ENCODE measurements around the gene EPS8L1. TPM values are rescaled to one million over a fixed set of nuclear protein-coding genes. Genes with fewer than 3 reads are reported as not detected.

Gene EPS8L1
- total RNA-seq, 1 donor from 2014 or later, result not detected

GRCh38 chr19:55132453-55133129, 56.9 kb downstream of the EPS8L1 start:
- H3K27ac ChIP-seq, result no peak overlapping the region
- H3K4me1 ChIP-seq, result no peaks in the 10 kb centered on the region
- H3K4me3 ChIP-seq, result no peak overlapping the region
- DNase-seq (ENCODE audit: low spot score in 2 of 2), result no peak
- H3K27me3 ChIP-seq, result peaks cover 6% of the 10 kb centered on the region
- intact Hi-C loops (cut with DNase I), result no loop called here
- H3K36me3 ChIP-seq, result no peaks in the 10 kb centered on the region
- no peaks in the 10 kb centered on the region for H3K9me3 ChIP-seq
- peak in 1 of 3 experiments; percentile 6 for TF ChIP-seq CTCF (IDR thresholded peaks at IDR 0.05)

GRCh38 chr19:55133639-55134444, 58.2 kb downstream of the EPS8L1 start:
- no peaks in the 10 kb centered on the region for H3K4me1 ChIP-seq
- H3K27ac ChIP-seq, result no peak overlapping the region
- H3K4me3 ChIP-seq, result no peak overlapping the region
- H3K27me3 ChIP-seq, result peaks cover 9% of the 10 kb centered on the region
- no peak for DNase-seq (ENCODE audit: low spot score in 2 of 2)
- intact Hi-C loops (cut with DNase I), result no loop called here
- no peaks in the 10 kb centered on the region for H3K36me3 ChIP-seq
- no peak for TF ChIP-seq CTCF (IDR thresholded peaks at IDR 0.05)
- no peaks in the 10 kb centered on the region for H3K9me3 ChIP-seq

- Histone ChIP-seq H3K9me3 (no peaks in the 10 kb centered on the region), H3K27ac (no peak overlapping the region), H3K27me3 (peaks cover 9% of the 10 kb centered on the region), H3K36me3 (no peaks in the 10 kb centered on the region), H3K4me1 (no peaks in the 10 kb centered on the region), H3K4me3 (no peak overlapping the region)
- intact Hi-C loops (cut with DNase I), result no loop called here
- no peak for DNase-seq (ENCODE audit: low spot score in 2 of 2)
- no peak for TF ChIP-seq CTCF (IDR thresholded peaks at IDR 0.05)
These were observed 59.1 kb downstream of the EPS8L1 start for GRCh38 chr19:55134736-55135135.

GRCh38 chr19:55136399-55137102, 60.9 kb downstream of the EPS8L1 start:
- H3K36me3 ChIP-seq, result no peaks in the 10 kb centered on the region
- H3K27me3 ChIP-seq, result peaks cover 11% of the 10 kb centered on the region
- H3K27ac ChIP-seq, result no peak overlapping the region
- H3K4me1 ChIP-seq, result peaks cover 0 to 1% of the 10 kb centered on the region in 2 donors
- no peak for TF ChIP-seq CTCF (IDR thresholded peaks at IDR 0.05)
- DNase-seq (ENCODE audit: low spot score in 2 of 2), result no peak
- H3K4me3 ChIP-seq, result no peak overlapping the region
- intact Hi-C loops (cut with DNase I), result no loop called here
- no peaks in the 10 kb centered on the region for H3K9me3 ChIP-seq

Other genes with a start within 250 kb of the EPS8L1 start
- gene KIR2DS4, start 243.2 kb upstream of the EPS8L1 start, total RNA-seq, result not detected
- gene KIR3DL2, start 225.4 kb upstream of the EPS8L1 start, total RNA-seq, result not detected
- not detected for gene FCAR, start 201.6 kb upstream of the EPS8L1 start, total RNA-seq
- not detected for gene NCR1, start 169.7 kb upstream of the EPS8L1 start, total RNA-seq
- not detected for gene NLRP7, start 128.3 kb upstream of the EPS8L1 start, total RNA-seq
- gene NLRP2, start 109.5 kb upstream of the EPS8L1 start, total RNA-seq, result not detected
- gene GP6, start 37.6 kb upstream of the EPS8L1 start, total RNA-seq, result not detected
- 12.1 TPM for gene RDH13, start 12.7 kb upstream of the EPS8L1 start, total RNA-seq
- 219 TPM for gene PPP1R12C, start 41.8 kb downstream of the EPS8L1 start, total RNA-seq
- not detected for gene TNNT1, start 73.3 kb downstream of the EPS8L1 start, total RNA-seq
- not detected for gene TNNI3, start 81.9 kb downstream of the EPS8L1 start, total RNA-seq
- not detected for gene DNAAF3, start 90.7 kb downstream of the EPS8L1 start, total RNA-seq
- not detected for gene SYT5, start 104.4 kb downstream of the EPS8L1 start, total RNA-seq
- gene PTPRH, start 133.6 kb downstream of the EPS8L1 start, total RNA-seq, result 0.64 TPM
- gene TMEM86B, start 152.9 kb downstream of the EPS8L1 start, total RNA-seq, result not detected
- gene PPP6R1, start 183.1 kb downstream of the EPS8L1 start, total RNA-seq, result 68.3 TPM
- 72.7 TPM for gene HSPBP1, start 204.2 kb downstream of the EPS8L1 start, total RNA-seq
- gene BRSK1, start 208.1 kb downstream of the EPS8L1 start, total RNA-seq, result 6.5 TPM
- not detected for gene TMEM150B, start 249.5 kb downstream of the EPS8L1 start, total RNA-seq